Measurements from ENCODE around the gene TTC34. TPM values are rescaled to one million over a fixed set of nuclear protein-coding genes. Genes with fewer than 3 reads are reported as not detected.

TTC34 gene
- total RNA-seq, 1 donor from 2014 or later = 0.20 TPM

GRCh38 chr1:2591581-2592261, 209.8 kb downstream of the TTC34 start:
- DNase-seq (ENCODE audit: low read depth) = no peak

- DNase-seq (ENCODE audit: low read depth) = no peak
Observed at GRCh38 chr1:2591233-2591580, 210.3 kb downstream of the TTC34 start.

- DNase-seq (ENCODE audit: low read depth) = no peak
Observed at GRCh38 chr1:2590233-2591141, 211.0 kb downstream of the TTC34 start.

- DNase-seq (ENCODE audit: low read depth) = no peak
Observed at GRCh38 chr1:2589431-2590232, 211.9 kb downstream of the TTC34 start.

GRCh38 chr1:2588661-2589430, 212.6 kb downstream of the TTC34 start:
- DNase-seq (ENCODE audit: low read depth) = no peak

- DNase-seq (ENCODE audit: low read depth) = no peak
Observed at GRCh38 chr1:2587860-2588571, 213.5 kb downstream of the TTC34 start.

- DNase-seq (ENCODE audit: low read depth) = no peak
Observed at GRCh38 chr1:2587071-2587859, 214.2 kb downstream of the TTC34 start.

GRCh38 chr1:2586154-2587070, 215.1 kb downstream of the TTC34 start, which contains the start of gene PRXL2B:
Gene PRXL2B, plus strand, starts transcription at chr1:2586777. Its CDS starts 109 bp downstream, at chr1:2586886.
- peak; percentile 94 for DNase-seq (ENCODE audit: low read depth)

Other genes starting within 250 kb of the TTC34 start
- gene TNFRSF14, start 245.3 kb downstream of the TTC34 start, total RNA-seq = 17.6 and 19.8 TPM in 2 replicates
- gene PRXL2B, start 214.9 kb downstream of the TTC34 start, total RNA-seq = 21.0 and 27.1 TPM in 2 replicates
- 0.65 TPM in 1 of 2 replicates, not detected in the other for gene MMEL1, start 168.7 kb downstream of the TTC34 start, total RNA-seq
- gene ACTRT2, start 219.8 kb upstream of the TTC34 start, total RNA-seq = not detected in 2 replicates

All from renal cortical epithelial cell (primary cell).